ENCODE measurements around the gene USP5. TPM values are rescaled to one million over a fixed set of nuclear protein-coding genes. Genes with fewer than 3 reads are reported as not detected.

Gene USP5
- total RNA-seq, 2 donors from 2014 or later, result 82.6 to 132 TPM

- intact Hi-C loops (cut with DNase I), result no loop called here
- H3K27me3 ChIP-seq, result no peaks in the 10 kb centered on the region
- H3K9me3 ChIP-seq, result no peaks in the 10 kb centered on the region
- H3K27ac ChIP-seq, result no peak overlapping the region
- DNase-seq, result no peak
- peaks cover 13% of the 10 kb centered on the region for H3K4me1 ChIP-seq
- H3K36me3 ChIP-seq, result no peaks in the 10 kb centered on the region
- no peak overlapping the region for H3K9ac ChIP-seq (ENCODE audit: low read depth in 2 of 2, low read length in 2 of 2)
- TF ChIP-seq CTCF (IDR thresholded peaks at IDR 0.05), result no peak
- no peak overlapping the region for H3K4me3 ChIP-seq
Observed at GRCh38 chr12:6849427-6849826, 2.5 kb upstream of the USP5 start.

- Histone ChIP-seq H3K9me3 (no peaks in the 10 kb centered on the region), H3K27ac (no peak overlapping the region), H3K27me3 (no peaks in the 10 kb centered on the region), H3K4me3 (no peak overlapping the region), H3K36me3 (no peaks in the 10 kb centered on the region), H3K4me1 (peaks cover 13% of the 10 kb centered on the region), H3K9ac (ENCODE audit: low read depth in 2 of 2, low read length in 2 of 2) (peak overlapping the region in 1 of 2 donors; percentile 70)
- intact Hi-C loops (cut with DNase I), result no loop called here
- DNase-seq, result no peak
- no peak for TF ChIP-seq CTCF (IDR thresholded peaks at IDR 0.05)
Observed at GRCh38 chr12:6849976-6850560, 1.9 kb upstream of the USP5 start.

- Histone ChIP-seq H3K4me1 (peaks cover 13% of the 10 kb centered on the region), H3K4me3 (peak overlapping the region; percentile 65), H3K27me3 (no peaks in the 10 kb centered on the region), H3K27ac (peak overlapping the region; percentile 99), H3K9ac (ENCODE audit: low read depth in 2 of 2, low read length in 2 of 2) (peak overlapping the region in 1 of 2 donors; percentile 70), H3K36me3 (no peaks in the 10 kb centered on the region), H3K9me3 (no peaks in the 10 kb centered on the region)
- intact Hi-C loops (cut with DNase I), result no loop called here
- no peak for TF ChIP-seq CTCF (IDR thresholded peaks at IDR 0.05)
- DNase-seq, result no peak
Observed at GRCh38 chr12:6850796-6851152, 1.2 kb upstream of the USP5 start.

GRCh38 chr12:6851153-6851920 lies 613 bp upstream of the USP5 start, which contains the start of gene CDCA3:
Gene CDCA3, minus strand, starts transcription at chr12:6851286. Its CDS starts 334 bp downstream, at chr12:6850952.
- peak within 1 kb of the TSS; percentile 99 for H3K27ac ChIP-seq
- H3K4me3 ChIP-seq, result peak within 1 kb of the TSS; percentile 65
- TF ChIP-seq CTCF (IDR thresholded peaks at IDR 0.05), result no peak
- no peaks in the 10 kb centered on the region for H3K9me3 ChIP-seq
- no peaks in the 10 kb centered on the region for H3K27me3 ChIP-seq
- H3K9ac ChIP-seq (ENCODE audit: low read depth in 2 of 2, low read length in 2 of 2), result peak within 1 kb of the TSS; percentile 70
- DNase-seq, result peak; percentile 98
- no peaks in the 10 kb centered on the region for H3K36me3 ChIP-seq
- intact Hi-C loops (cut with DNase I), result no loop called here
- H3K4me1 ChIP-seq, result peaks cover 13% of the 10 kb centered on the region

GRCh38 chr12:6852651-6853354 lies 853 bp downstream of the USP5 start:
- DNase-seq, result peak; percentile 46
- Histone ChIP-seq H3K9me3 (no peaks in the 10 kb centered on the region), H3K27me3 (no peaks in the 10 kb centered on the region), H3K27ac (peak overlapping the region; percentile 50), H3K4me3 (peak overlapping the region; percentile 65), H3K9ac (ENCODE audit: low read depth in 2 of 2, low read length in 2 of 2) (peak overlapping the region; percentile 58 to 71), H3K36me3 (peaks cover 9% of the 10 kb centered on the region), H3K4me1 (peaks cover 13% of the 10 kb centered on the region)
- intact Hi-C loops (cut with DNase I), result no loop called here
- TF ChIP-seq CTCF (IDR thresholded peaks at IDR 0.05), result no peak
